CD14-positive monocyte (primary cell): ENCODE measurements around the gene ANKS6. TPM values are rescaled to one million over a fixed set of nuclear protein-coding genes. Genes with fewer than 3 reads are reported as not detected.
A peak's percentile ranks its signal among the peaks of the same experiment; 100 is the strongest.

ENCODE experiments used
- DNase-seq, 3 donors: peaks; one replicate each; pipeline ENCODE4 v3.0.0-alpha.2; 2011 to 2022
- H2AFZ ChIP-seq: 2 replicates; pipeline ENCODE4 v1.6.0; 2012; ENCODE audit warnings: mild to moderate bottlenecking, low read depth, low read length, inconsistent platforms; ENCODE audit not compliant: insufficient read depth, poor library complexity, severe bottlenecking
- H3K27ac ChIP-seq, 2 donors: 1 replicate in 1 of 2; 2 replicates in 1 of 2; pipeline ENCODE4 v1.5.1; 2012 to 2013; ENCODE audit warnings: low read length in 2 of 2, control low read depth in 1 of 2, inconsistent platforms in 1 of 2, low read depth in 1 of 2, mild to moderate bottlenecking in 1 of 2
- H3K27me3 ChIP-seq, 2 donors: one replicate each; pipeline versions ENCODE4 v1.6.0 to v1.6.1; 2011 to 2013; ENCODE audit warnings: low read length in 2 of 2; ENCODE audit not compliant: control insufficient read depth in 2 of 2, insufficient read depth in 2 of 2
- H3K36me3 ChIP-seq, 2 donors: replicated peaks in 1 of 2; 1 replicate in 1 of 2; 2 replicates in 1 of 2; pipeline versions ENCODE4 v1.5.1 to v1.6.1; 2012 to 2013; ENCODE audit warnings: low read length in 2 of 2, control low read depth in 1 of 2, inconsistent platforms in 1 of 2, mild to moderate bottlenecking in 1 of 2; ENCODE audit not compliant: insufficient read depth in 2 of 2, control insufficient read depth in 1 of 2
- H3K4me1 ChIP-seq, 2 donors: 1 replicate in 1 of 2; 2 replicates in 1 of 2; pipeline versions ENCODE4 v1.5.1 to v1.6.1; 2012 to 2013; ENCODE audit warnings: low read length in 2 of 2, control low read depth in 1 of 2, inconsistent platforms in 1 of 2, mild to moderate bottlenecking in 1 of 2, moderate library complexity in 1 of 2; ENCODE audit not compliant: insufficient read depth in 2 of 2, control insufficient read depth in 1 of 2
- H3K4me2 ChIP-seq: replicated peaks from 2 replicates; pipeline ENCODE3; 2012; ENCODE audit warnings: low read length, moderate library complexity, mild to moderate bottlenecking; ENCODE audit not compliant: poor library complexity, severe bottlenecking; ENCODE audit errors: extremely low read depth
- H3K4me3 ChIP-seq, 3 experiments: fragments of 200-600 bp in 1 of 3; sonication (generic) in 1 of 3; replicated peaks in 1 of 3; 1 replicate in 2 of 3; 2 replicates in 1 of 3; pipeline ENCODE4 v1.5.1; 2011 to 2013; ENCODE audit warnings: low read length in 3 of 3, mild to moderate bottlenecking in 3 of 3, control low read depth in 2 of 3, low read depth in 2 of 3, inconsistent platforms in 1 of 3, moderate library complexity in 1 of 3
- H3K79me2 ChIP-seq: 2 replicates; pipeline ENCODE4 v1.6.0; 2012; ENCODE audit warnings: mild to moderate bottlenecking, control low read depth, inconsistent platforms, low read length, moderate library complexity; ENCODE audit not compliant: insufficient read depth
- H3K9ac ChIP-seq: 2 replicates; pipeline ENCODE4 v1.6.0; 2017; ENCODE audit warnings: low read length, mild to moderate bottlenecking; ENCODE audit not compliant: insufficient read depth, poor library complexity, severe bottlenecking
- H3K9me3 ChIP-seq, 2 donors: replicated peaks in 1 of 2; 1 replicate in 1 of 2; 2 replicates in 1 of 2; pipeline versions ENCODE4 v1.5.1 to v1.6.1; 2012 to 2013; ENCODE audit warnings: low read length in 2 of 2, control low read depth in 1 of 2; ENCODE audit not compliant: control insufficient read depth in 1 of 2, insufficient read depth in 1 of 2
- H4K20me1 ChIP-seq: 2 replicates; pipeline ENCODE4 v1.6.0; 2012; ENCODE audit warnings: mild to moderate bottlenecking, low read length, control low read depth, moderate library complexity; ENCODE audit not compliant: insufficient read depth
- H3K27ac Mint-ChIP-seq, 7 donors: one replicate each; pipeline ENCODE4 v1.8.0; 2020; ENCODE audit warnings: mild to moderate bottlenecking in 7 of 7, mixed read lengths in 7 of 7, moderate library complexity in 6 of 7, inconsistent platforms in 2 of 7
- H3K27me3 Mint-ChIP-seq, 3 donors: one replicate each; pipeline ENCODE4 v1.8.0; 2021 to 2022; ENCODE audit warnings: low read depth in 3 of 3, mild to moderate bottlenecking in 3 of 3, mixed read lengths in 3 of 3, moderate library complexity in 3 of 3, inconsistent platforms in 1 of 3
- H3K36me3 Mint-ChIP-seq, 2 donors: one replicate each; pipeline ENCODE4 v1.8.0; 2020; ENCODE audit warnings: mixed read lengths in 2 of 2, inconsistent platforms in 1 of 2, mild to moderate bottlenecking in 1 of 2
- H3K4me1 Mint-ChIP-seq: one replicate; pipeline ENCODE4 v1.8.0; 2020; ENCODE audit warnings: mild to moderate bottlenecking, mixed read lengths
- H3K4me3 Mint-ChIP-seq, 2 donors: one replicate each; pipeline ENCODE4 v1.8.0; 2020; ENCODE audit warnings: mild to moderate bottlenecking in 2 of 2, mixed read lengths in 2 of 2, moderate library complexity in 1 of 2
- H3K9me3 Mint-ChIP-seq, 7 donors: one replicate each; pipeline ENCODE4 v1.8.0; 2020 to 2022; ENCODE audit warnings: mixed read lengths in 7 of 7, mild to moderate bottlenecking in 6 of 7, moderate library complexity in 6 of 7, inconsistent platforms in 2 of 7
- CTCF ChIP-seq: fragments of 200-600 bp; IDR thresholded peaks from one replicate; pipeline ENCODE4 v1.8.0; 2022; ENCODE audit warnings: antibody characterized with exemption, mild to moderate bottlenecking
- WGBS: methylation state at CpG from one replicate; pipeline ENCODE4 v1.1.5; 2013; ENCODE audit warnings: missing lambda C conversion rate; ENCODE audit not compliant: insufficient coverage; 5-methylcytosine and 5-hydroxymethylcytosine counted together
- intact Hi-C, 2 donors: fragments of 100-400 bp; cut with micrococcal nuclease; formaldehyde crosslinking; loops; one replicate each; pipeline versions ENCODE4 v1.15.0 to v1.15.1; 2023
- polyA plus RNA-seq, 3 donors: library from polyadenylated mRNA; depleted of rRNA in 1 of 3; unstranded in 2 of 3; stranded (reverse) in 1 of 3; fragments of 300-500 nt in 2 of 3; fragments of >200 nt in 1 of 3; fragmentation: Illumina TruSeq in 2 of 3; gene quantifications; 1 replicate in 2 of 3; 2 replicates in 1 of 3; pipeline ENCODE4 v1.2.3, GENCODE V29; 2012 to 2021

ANKS6 gene
- polyA plus RNA-seq, 3 donors, result 0.20 to 1.5 (median 0.56) TPM

- intact Hi-C loops, result no loop called here
- H3K4me1 Mint-ChIP-seq, result peaks cover 16% of the 10 kb centered on the region
- H2AFZ ChIP-seq, result peak overlapping the region; percentile 83
- under 1% methylated on average over 48 of the region's 48 CpGs for WGBS
- H4K20me1 ChIP-seq, result no peaks in the 10 kb centered on the region
- H3K36me3 ChIP-seq, result no peaks in the 10 kb centered on the region
- peaks cover 5 to 15% of the 10 kb centered on the region in 2 donors for H3K4me1 ChIP-seq
- peak overlapping the region in 2 of 3 experiments; percentile 39 to 74 for H3K4me3 ChIP-seq
- H3K9me3 Mint-ChIP-seq, result peaks cover 3 to 21% (median 17%) of the 10 kb centered on the region in 7 donors
- no peak overlapping the region for H3K27ac ChIP-seq
- DNase-seq, result no peak
- peaks cover 10 to 12% of the 10 kb centered on the region in 2 donors for H3K9me3 ChIP-seq
- peaks cover 26 to 33% (median 29%) of the 10 kb centered on the region in 3 donors for H3K27me3 Mint-ChIP-seq
- peaks cover 0 to 10% of the 10 kb centered on the region in 2 donors for H3K36me3 Mint-ChIP-seq
- no peak for TF ChIP-seq CTCF
- H3K9ac ChIP-seq, result peak overlapping the region; percentile 32
- H3K4me2 ChIP-seq, result peak overlapping the region; percentile 94
- no peaks in the 10 kb centered on the region for H3K79me2 ChIP-seq
- H3K27me3 ChIP-seq, result peaks cover 5 to 16% of the 10 kb centered on the region in 2 donors
- no peak overlapping the region for H3K27ac Mint-ChIP-seq
- peak overlapping the region; percentile 67 to 82 for H3K4me3 Mint-ChIP-seq
These were observed 388 bp downstream of the ANKS6 start for GRCh38 chr9:98795970-98796363.

GRCh38 chr9:98795295-98795955 lies 930 bp downstream of the ANKS6 start:
- intact Hi-C loops, result no loop called here
- WGBS, result 83% methylated on average over 9 of the region's 12 CpGs
- H3K9ac ChIP-seq, result no peak overlapping the region
- H3K4me3 ChIP-seq, result peak overlapping the region in 1 of 3 experiments; percentile 74
- Mint-ChIP-seq H3K4me1 (peaks cover 18% of the 10 kb centered on the region), H3K4me3 (peak overlapping the region; percentile 67 to 82), H3K27ac (no peak overlapping the region), H3K9me3 (peaks cover 3 to 21% (median 17%) of the 10 kb centered on the region in 7 donors), H3K36me3 (peaks cover 0 to 10% of the 10 kb centered on the region in 2 donors), H3K27me3 (peaks cover 25 to 33% (median 28%) of the 10 kb centered on the region in 3 donors)
- no peak for TF ChIP-seq CTCF
- H3K27ac ChIP-seq, result no peak overlapping the region
- no peaks in the 10 kb centered on the region for H4K20me1 ChIP-seq
- no peak for DNase-seq
- H3K4me1 ChIP-seq, result peaks cover 5 to 18% of the 10 kb centered on the region in 2 donors
- no peaks in the 10 kb centered on the region for H3K79me2 ChIP-seq
- peak overlapping the region; percentile 83 for H2AFZ ChIP-seq
- peak overlapping the region; percentile 94 for H3K4me2 ChIP-seq
- peaks cover 10 to 12% of the 10 kb centered on the region in 2 donors for H3K9me3 ChIP-seq
- H3K36me3 ChIP-seq, result no peaks in the 10 kb centered on the region
- H3K27me3 ChIP-seq, result peaks cover 5 to 16% of the 10 kb centered on the region in 2 donors
